WI38 (cell line): Measurements from ENCODE around the gene PIK3CD.

Experiments
- H3K4me3 ChIP-seq: 2 replicates; pipeline ENCODE4 v1.5.1; 2011; ENCODE audit warnings: low read depth, mild to moderate bottlenecking, control low read depth, low read length
- CTCF ChIP-seq: IDR thresholded peaks from 2 replicates; pipeline ENCODE4 v1.5.1; 2012; ENCODE audit warnings: low read depth, mild to moderate bottlenecking, control low read depth, low read length

Gene PIK3CD

DNA sequence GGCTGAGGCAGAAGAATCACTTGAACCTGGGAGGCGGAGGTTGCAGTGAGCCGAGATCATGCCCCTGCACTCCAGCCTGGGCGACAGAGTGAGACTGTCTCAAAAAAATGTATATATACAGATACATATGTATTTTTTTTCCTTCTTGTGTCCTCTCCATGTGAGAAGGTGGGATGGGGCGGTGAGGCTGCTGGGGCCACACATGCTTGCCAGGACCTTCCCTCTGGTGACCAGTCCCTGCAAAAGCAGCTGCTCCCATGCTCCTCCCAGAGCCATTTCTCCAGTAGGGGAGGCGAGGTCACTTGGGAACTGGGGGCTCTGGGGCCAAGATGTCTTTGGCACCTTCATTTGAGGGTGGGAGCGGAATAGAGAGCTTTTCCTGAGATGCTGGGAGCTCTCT is 74.9 kb downstream of the PIK3CD start:
- H3K4me3 ChIP-seq, result no peak overlapping the region
- TF ChIP-seq CTCF, result no peak

GRCh38 chr1:9726905-9727595 is 75.5 kb downstream of the PIK3CD start:
- no peak for TF ChIP-seq CTCF
- no peak overlapping the region for H3K4me3 ChIP-seq

GRCh38 chr1:9728451-9729295 is 77.1 kb downstream of the PIK3CD start:
- no peak for TF ChIP-seq CTCF
- H3K4me3 ChIP-seq, result no peak overlapping the region

DNA sequence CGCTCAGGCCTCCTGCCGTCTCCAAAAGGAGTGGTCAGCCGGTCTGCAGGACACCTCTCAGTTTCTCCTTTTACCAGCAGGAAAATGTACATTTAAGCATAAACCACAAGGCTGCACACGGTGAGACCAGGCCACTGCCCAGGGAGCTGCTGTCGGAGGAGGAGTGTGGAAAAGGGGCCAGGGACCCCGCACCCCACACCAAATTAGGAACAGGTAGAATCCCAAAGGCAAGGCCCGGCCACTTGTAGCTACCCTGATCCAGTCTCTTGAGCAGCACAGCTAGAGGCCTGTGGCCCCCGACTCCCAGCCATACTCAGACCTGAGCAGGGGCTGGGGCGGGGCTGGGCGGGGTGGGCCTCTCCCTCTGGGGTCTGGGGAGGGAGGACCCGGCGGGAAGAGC is 78.0 kb downstream of the PIK3CD start:
- TF ChIP-seq CTCF, result no peak
- no peak overlapping the region for H3K4me3 ChIP-seq

DNA sequence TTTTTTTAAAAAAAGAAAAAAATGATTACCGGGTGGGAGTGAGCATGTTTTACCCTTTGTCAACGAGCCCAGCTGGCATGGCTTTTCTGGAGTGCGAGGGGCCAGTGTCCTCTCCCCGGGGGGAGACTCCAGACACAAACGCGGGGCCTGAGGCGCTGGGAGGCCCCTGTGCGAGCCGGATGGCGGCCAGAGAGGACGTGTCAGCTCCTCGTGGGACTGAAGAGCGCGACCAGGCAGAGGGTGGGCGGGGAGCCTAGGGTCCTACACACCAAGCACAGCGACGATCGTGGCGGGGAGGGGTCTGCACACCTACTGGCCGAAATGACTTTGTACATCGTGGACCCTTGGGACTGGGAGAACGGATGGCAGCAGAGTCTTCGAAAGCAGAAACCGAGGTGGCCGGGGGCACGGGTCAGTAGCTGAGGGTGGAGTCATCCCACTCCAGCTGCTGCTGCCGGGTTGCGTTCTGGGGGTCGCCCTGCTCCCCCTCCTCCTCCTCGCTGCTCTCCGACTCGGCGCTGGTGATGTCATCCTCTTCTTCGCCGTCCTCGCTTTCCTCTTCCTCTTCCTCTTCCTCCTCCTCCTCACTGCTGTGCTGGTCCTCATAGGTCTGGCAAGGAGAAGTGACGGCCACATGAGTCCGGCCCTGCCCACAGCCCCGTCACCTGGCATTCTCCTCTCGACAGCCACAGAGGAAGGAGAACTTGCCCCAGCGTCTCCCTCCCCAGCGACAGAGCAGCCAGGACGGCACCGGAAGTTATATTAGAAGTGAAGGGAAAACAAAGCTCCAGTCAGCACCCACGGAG is 78.8 kb downstream of the PIK3CD start:
- no peak overlapping the region for H3K4me3 ChIP-seq
- no peak for TF ChIP-seq CTCF

- no peak for TF ChIP-seq CTCF
- no peak overlapping the region for H3K4me3 ChIP-seq
Measured at GRCh38 chr1:9731051-9731537, 79.6 kb downstream of the PIK3CD start.
